Chondrocyte (in vitro differentiated cells): Measurements from ENCODE around the gene NMNAT2. TPM values are rescaled to one million over a fixed set of nuclear protein-coding genes. Genes with fewer than 3 reads are reported as not detected.

Experiments used
- DNase-seq: peaks from one replicate; pipeline ENCODE4 v3.0.0; 2021; ENCODE audit warnings: mixed read lengths, low spot score
- H3K27ac Mint-ChIP-seq: one replicate; pipeline ENCODE4 v1.8.0; 2021; ENCODE audit warnings: mild to moderate bottlenecking, moderate library complexity, mixed read lengths; ENCODE audit not compliant: unreplicated experiment
- H3K27me3 Mint-ChIP-seq: 2 replicates; pipeline ENCODE4 v1.8.0; 2021; ENCODE audit warnings: low read depth, mixed read lengths
- H3K36me3 Mint-ChIP-seq: 2 replicates; pipeline ENCODE4 v1.8.0; 2021; ENCODE audit warnings: low read depth, mixed read lengths
- H3K4me1 Mint-ChIP-seq: 2 replicates; pipeline ENCODE4 v1.8.0; 2021; ENCODE audit warnings: low read depth, mild to moderate bottlenecking, mixed read lengths
- H3K4me3 Mint-ChIP-seq: one replicate; pipeline ENCODE4 v1.8.0; 2021; ENCODE audit warnings: mild to moderate bottlenecking, moderate library complexity, mixed read lengths; ENCODE audit not compliant: unreplicated experiment
- H3K9me3 Mint-ChIP-seq: 2 replicates; pipeline ENCODE4 v1.8.0; 2021; ENCODE audit warnings: low read depth, mixed read lengths
- CTCF ChIP-seq: fragments of 200-600 bp; sonication (generic); IDR thresholded peaks from 2 replicates; pipeline ENCODE4 v1.5.0; 2021; ENCODE audit warnings: antibody characterized with exemption, mild to moderate bottlenecking, moderate library complexity
- total RNA-seq: library from RNA; stranded (reverse); gene quantifications from 3 replicates; pipeline ENCODE4 v1.2.1, GENCODE V29; 2021

NMNAT2 gene
- total RNA-seq, 1 donor from 2014 or later: 5.5 TPM

GRCh38 chr1:183239793-183240525, 178.2 kb downstream of the NMNAT2 start:
- Mint-ChIP-seq H3K36me3 (peaks cover 3% of the 10 kb centered on the region), H3K4me3 (no peak overlapping the region), H3K27ac (no peak overlapping the region), H3K4me1 (peaks cover 59% of the 10 kb centered on the region), H3K9me3 (peaks cover 3% of the 10 kb centered on the region), H3K27me3 (no peaks in the 10 kb centered on the region)
- no peak for TF ChIP-seq CTCF
- DNase-seq: no peak

GRCh38 chr1:183239220-183239742, 178.9 kb downstream of the NMNAT2 start:
- no peak for DNase-seq
- Mint-ChIP-seq H3K4me1 (peaks cover 59% of the 10 kb centered on the region), H3K4me3 (no peak overlapping the region), H3K27ac (no peak overlapping the region), H3K36me3 (peaks cover 3% of the 10 kb centered on the region), H3K27me3 (no peaks in the 10 kb centered on the region), H3K9me3 (peaks cover 3% of the 10 kb centered on the region)
- no peak for TF ChIP-seq CTCF

GRCh38 chr1:183238071-183238470, 180.1 kb downstream of the NMNAT2 start:
- H3K36me3 Mint-ChIP-seq: peaks cover 3% of the 10 kb centered on the region
- no peak for TF ChIP-seq CTCF
- peak overlapping the region; percentile 80 for H3K27ac Mint-ChIP-seq
- H3K4me1 Mint-ChIP-seq: peaks cover 55% of the 10 kb centered on the region
- H3K4me3 Mint-ChIP-seq: no peak overlapping the region
- H3K9me3 Mint-ChIP-seq: peaks cover 3% of the 10 kb centered on the region
- no peaks in the 10 kb centered on the region for H3K27me3 Mint-ChIP-seq
- DNase-seq: no peak

DNA sequence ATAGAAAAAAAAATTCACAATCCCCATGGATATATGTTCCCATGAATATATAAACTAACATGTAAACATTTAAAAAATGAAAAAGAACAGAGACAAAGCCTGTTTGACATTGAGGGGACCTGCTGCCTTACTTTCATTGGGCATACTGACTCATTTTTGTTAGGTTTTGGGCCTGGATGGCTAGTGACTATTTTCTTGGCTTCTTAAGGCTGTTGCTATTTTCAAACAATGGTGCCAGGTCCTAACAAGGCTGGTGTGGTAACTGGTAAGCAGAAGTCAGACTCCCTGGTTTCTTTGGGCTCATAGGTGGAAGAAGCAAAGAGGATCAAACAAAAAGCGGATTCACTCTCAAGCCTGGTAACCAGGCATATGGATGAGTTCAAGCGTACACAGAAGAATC, 181.1 kb downstream of the NMNAT2 start:
- peaks cover 48% of the 10 kb centered on the region for H3K4me1 Mint-ChIP-seq
- peaks cover 3% of the 10 kb centered on the region for H3K36me3 Mint-ChIP-seq
- no peaks in the 10 kb centered on the region for H3K27me3 Mint-ChIP-seq
- no peak for DNase-seq
- no peak for TF ChIP-seq CTCF
- H3K27ac Mint-ChIP-seq: peak overlapping the region; percentile 25
- no peak overlapping the region for H3K4me3 Mint-ChIP-seq
- peaks cover 3% of the 10 kb centered on the region for H3K9me3 Mint-ChIP-seq

GRCh38 chr1:183236158-183236725, 181.9 kb downstream of the NMNAT2 start:
- no peaks in the 10 kb centered on the region for H3K27me3 Mint-ChIP-seq
- H3K4me1 Mint-ChIP-seq: peaks cover 40% of the 10 kb centered on the region
- H3K36me3 Mint-ChIP-seq: peaks cover 3% of the 10 kb centered on the region
- peak overlapping the region; percentile 97 for H3K27ac Mint-ChIP-seq
- no peak for DNase-seq
- H3K9me3 Mint-ChIP-seq: peaks cover 3% of the 10 kb centered on the region
- H3K4me3 Mint-ChIP-seq: no peak overlapping the region
- no peak for TF ChIP-seq CTCF
